Medulla oblongata (tissue), 1 donor: ENCODE measurements around the gene STAC.

Source experiments
- DNase-seq: peaks from one replicate; pipeline ENCODE4 v3.0.0-alpha.2; 2015; ENCODE audit errors: extremely low spot score

Gene STAC

DNA sequence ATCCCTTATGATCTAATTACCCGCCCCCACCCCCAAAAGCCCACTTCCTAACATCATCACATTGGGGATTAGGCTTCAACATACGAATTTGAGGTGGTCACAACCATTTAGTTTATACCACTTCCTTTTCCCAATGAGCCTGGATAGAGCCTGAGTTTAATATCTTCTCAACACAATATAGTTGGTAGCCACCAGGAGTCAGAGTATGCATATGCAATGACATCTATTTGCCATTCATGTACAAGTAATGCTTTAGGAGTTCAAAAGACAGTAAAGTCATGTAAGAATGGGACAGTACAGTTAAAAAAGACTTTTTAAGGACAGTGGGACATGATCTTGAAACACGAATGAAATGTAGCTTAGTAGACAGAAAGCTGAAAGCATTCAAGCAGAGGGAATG, 211.7 kb downstream of the STAC start:
- no peak for DNase-seq

GRCh38 chr3:36595511-36595910, 215.2 kb downstream of the STAC start:
- DNase-seq = no peak

GRCh38 chr3:36596419-36596818, 216.1 kb downstream of the STAC start:
- DNase-seq = no peak

- no peak for DNase-seq
Measured at GRCh38 chr3:36597422-36597821, 217.1 kb downstream of the STAC start.
